ENCODE data around the gene PRKACA.

GRCh38 chr19:14165990-14166830 is 48.6 kb upstream of the PRKACA start:
- TF ChIP-seq CTCF (IDR thresholded peaks at IDR 0.05; ENCODE audit: extremely low read depth in 1 of 2, insufficient read depth in 1 of 2, low read depth in 1 of 2, low read length in 2 of 2) (no peak), POLR2A (IDR thresholded peaks at IDR 0.05; ENCODE audit: low read depth, low read length) (no peak), MAX (IDR thresholded peaks at IDR 0.05; ENCODE audit: insufficient read depth, insufficient read length) (no peak), POLR2AphosphoS5 (IDR thresholded peaks at IDR 0.05; ENCODE audit: insufficient read depth, low read depth, low read length) (no peak), EZH2 (IDR thresholded peaks at IDR 0.05; ENCODE audit: borderline replicate concordance, low read depth, low read length, severe bottlenecking) (no peak), GATA2 (IDR thresholded peaks at IDR 0.05; ENCODE audit: insufficient read depth, insufficient read length, low read depth, low read length) (no peak), FOS (IDR thresholded peaks at IDR 0.05; ENCODE audit: borderline replicate concordance, insufficient read depth, low read length) (no peak), MYC (IDR thresholded peaks at IDR 0.05; ENCODE audit: low read depth, low read length) (no peak), JUN (IDR thresholded peaks at IDR 0.05; ENCODE audit: borderline replicate concordance, insufficient read depth, insufficient read length, low read depth) (no peak)

Measured in endothelial cell of umbilical vein (primary cell).